Trophoblast cell (in vitro differentiated cells and primary cell): ENCODE results near the gene STARD13.

ENCODE experiments used
- DNase-seq, 2 donors: peaks; one replicate each; pipeline ENCODE4 v3.0.0-alpha.2; 2016
- H2AFZ ChIP-seq: 2 replicates; pipeline ENCODE4 v1.6.1; 2013; ENCODE audit warnings: low read length, moderate library complexity, mild to moderate bottlenecking; ENCODE audit not compliant: insufficient read depth, poor library complexity
- H2AK5ac ChIP-seq: 2 replicates; pipeline ENCODE4 v1.6.1; 2013; ENCODE audit warnings: mild to moderate bottlenecking, low read length
- H2BK120ac ChIP-seq: 2 replicates; pipeline ENCODE4 v1.6.1; 2013; ENCODE audit warnings: low read length, mild to moderate bottlenecking, moderate library complexity; ENCODE audit not compliant: insufficient read depth, poor library complexity
- H2BK12ac ChIP-seq: 2 replicates; pipeline ENCODE4 v1.6.1; 2013; ENCODE audit warnings: mild to moderate bottlenecking, low read length, moderate library complexity
- H2BK5ac ChIP-seq: 2 replicates; pipeline ENCODE4 v1.6.1; 2013; ENCODE audit warnings: low read length, low read depth, moderate library complexity, mild to moderate bottlenecking; ENCODE audit not compliant: poor library complexity
- H3K14ac ChIP-seq: 2 replicates; pipeline ENCODE4 v1.6.1; 2013; ENCODE audit warnings: mild to moderate bottlenecking, low read length
- H3K18ac ChIP-seq: 2 replicates; pipeline ENCODE4 v1.6.1; 2013; ENCODE audit warnings: mild to moderate bottlenecking, low read length
- H3K23ac ChIP-seq: 2 replicates; pipeline ENCODE4 v1.6.1; 2013; ENCODE audit warnings: low read length
- H3K27ac ChIP-seq: 2 replicates; pipeline ENCODE4 v1.5.1; 2013; ENCODE audit warnings: low read depth, mild to moderate bottlenecking, inconsistent platforms, low read length, moderate library complexity
- H3K27me3 ChIP-seq: 2 replicates; pipeline ENCODE4 v1.6.1; 2013; ENCODE audit warnings: inconsistent platforms, mild to moderate bottlenecking, low read length, moderate library complexity; ENCODE audit not compliant: insufficient read depth
- H3K36me3 ChIP-seq, 2 experiments: 1 replicate in 1 of 2; 2 replicates in 1 of 2; pipeline ENCODE4 v1.6.1; 2013; ENCODE audit warnings: low read length in 2 of 2, mild to moderate bottlenecking in 2 of 2, moderate library complexity in 1 of 2; ENCODE audit not compliant: insufficient read depth in 2 of 2, control insufficient read depth in 1 of 2
- H3K4ac ChIP-seq: 2 replicates; pipeline ENCODE4 v1.6.1; 2013; ENCODE audit warnings: low read depth, mild to moderate bottlenecking, low read length, moderate library complexity
- H3K4me1 ChIP-seq, 2 experiments: 1 replicate in 1 of 2; 2 replicates in 1 of 2; pipeline ENCODE4 v1.6.1; 2013; ENCODE audit warnings: low read length in 2 of 2, mild to moderate bottlenecking in 2 of 2, moderate library complexity in 1 of 2; ENCODE audit not compliant: insufficient read depth in 2 of 2, control insufficient read depth in 1 of 2
- H3K4me2 ChIP-seq: 2 replicates; pipeline ENCODE4 v1.6.1; 2013; ENCODE audit warnings: inconsistent platforms, mild to moderate bottlenecking, low read length, moderate library complexity
- H3K4me3 ChIP-seq: 2 replicates; pipeline ENCODE4 v1.5.1; 2013; ENCODE audit warnings: mild to moderate bottlenecking, low read depth, low read length, inconsistent platforms
- H3K79me1 ChIP-seq: one replicate; pipeline ENCODE4 v1.6.1; 2013; ENCODE audit warnings: low read length
- H3K79me2 ChIP-seq: 2 replicates; pipeline ENCODE4 v1.6.1; 2013; ENCODE audit warnings: low read length, mild to moderate bottlenecking; ENCODE audit not compliant: control insufficient read depth, insufficient read depth, poor library complexity
- H3K9ac ChIP-seq: 2 replicates; pipeline ENCODE4 v1.6.1; 2013; ENCODE audit warnings: mild to moderate bottlenecking, low read length
- H3K9me3 ChIP-seq: 2 replicates; pipeline ENCODE4 v1.6.1; 2013; ENCODE audit warnings: low read depth, mild to moderate bottlenecking, control low read depth, inconsistent platforms, low read length; ENCODE audit not compliant: insufficient read depth
- H4K12ac ChIP-seq: 2 replicates; pipeline ENCODE4 v1.6.1; 2013; ENCODE audit warnings: low read depth, mild to moderate bottlenecking, low read length, moderate library complexity
- H4K8ac ChIP-seq: 2 replicates; pipeline ENCODE4 v1.6.1; 2013; ENCODE audit warnings: low read depth, mild to moderate bottlenecking, low read length, moderate library complexity
- H4K91ac ChIP-seq: one replicate; pipeline ENCODE4 v1.6.1; 2013; ENCODE audit warnings: low read depth, mild to moderate bottlenecking, low read length, moderate library complexity
- WGBS: extraction: QIAGEN DNeasy Blood & Tissue Kit; methylation state at CpG from one replicate; pipeline ENCODE4 v1.1.7; 2013; ENCODE audit warnings: missing lambda C conversion rate; ENCODE audit not compliant: insufficient read length, insufficient coverage; ENCODE audit errors: extremely low coverage; 5-methylcytosine and 5-hydroxymethylcytosine counted together

Gene STARD13

GRCh38 chr13:33109801-33110200, 175.8 kb downstream of the STARD13 start:
- Histone ChIP-seq H3K4me3 (no peak overlapping the region), H4K12ac (no peak overlapping the region), H3K14ac (no peak overlapping the region), H3K36me3 (peaks cover 20 to 33% of the 10 kb centered on the region in 2 experiments), H4K91ac (no peak overlapping the region), H3K4me1 (peaks cover 4 to 6% of the 10 kb centered on the region in 2 experiments), H3K27ac (no peak overlapping the region), H4K8ac (no peak overlapping the region), H2BK5ac (no peak overlapping the region), H2BK120ac (no peak overlapping the region), H3K4me2 (no peak overlapping the region), H3K23ac (no peak overlapping the region), H3K27me3 (no peaks in the 10 kb centered on the region), H2BK12ac (no peak overlapping the region), H3K79me1 (no peaks in the 10 kb centered on the region), H3K79me2 (no peaks in the 10 kb centered on the region), H3K4ac (no peak overlapping the region), H2AFZ (no peak overlapping the region), H2AK5ac (no peak overlapping the region), H3K18ac (no peak overlapping the region), H3K9me3 (no peaks in the 10 kb centered on the region), H3K9ac (no peak overlapping the region)
- WGBS = no CpG with 5 or more reads among the region's 10 CpGs
- DNase-seq = no peak

DNA sequence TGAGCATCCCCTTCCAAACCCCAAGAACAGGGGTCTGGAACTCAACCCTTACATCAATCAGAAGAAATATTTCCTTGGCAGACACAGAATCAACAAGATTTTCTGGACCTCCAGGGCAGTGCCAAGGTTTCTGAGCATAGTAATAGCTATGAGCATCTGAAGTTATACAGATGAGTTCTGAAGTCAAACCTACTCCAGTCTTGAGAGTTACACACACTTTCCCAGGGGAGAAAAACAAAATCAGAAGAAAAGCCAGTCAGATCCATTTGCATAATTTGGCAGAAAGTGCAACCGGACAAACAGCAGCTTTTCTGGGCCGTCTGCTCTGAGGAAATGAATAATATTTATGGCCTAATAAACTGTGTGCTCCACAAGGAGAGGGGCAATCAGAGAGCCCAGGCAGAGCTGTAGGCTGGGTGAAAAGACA, 176.3 kb downstream of the STARD13 start:
- no peak for DNase-seq
- H3K4me1 ChIP-seq = peaks cover 4 to 6% of the 10 kb centered on the region in 2 experiments
- no peak overlapping the region for H3K27ac ChIP-seq
- no peak overlapping the region for H3K14ac ChIP-seq
- no peak overlapping the region for H2BK120ac ChIP-seq
- no peak overlapping the region for H3K4me3 ChIP-seq
- no peak overlapping the region for H3K4ac ChIP-seq
- no peak overlapping the region for H3K23ac ChIP-seq
- no peak overlapping the region for H2BK12ac ChIP-seq
- H2BK5ac ChIP-seq = no peak overlapping the region
- H4K91ac ChIP-seq = no peak overlapping the region
- H4K8ac ChIP-seq = no peak overlapping the region
- H4K12ac ChIP-seq = no peak overlapping the region
- no peaks in the 10 kb centered on the region for H3K9me3 ChIP-seq
- no peak overlapping the region for H2AFZ ChIP-seq
- no CpG with 5 or more reads among the region's 2 CpGs for WGBS
- no peak overlapping the region for H3K18ac ChIP-seq
- no peaks in the 10 kb centered on the region for H3K79me2 ChIP-seq
- H3K9ac ChIP-seq = no peak overlapping the region
- no peaks in the 10 kb centered on the region for H3K27me3 ChIP-seq
- H2AK5ac ChIP-seq = no peak overlapping the region
- H3K79me1 ChIP-seq = no peaks in the 10 kb centered on the region
- peaks cover 20 to 32% of the 10 kb centered on the region in 2 experiments for H3K36me3 ChIP-seq
- H3K4me2 ChIP-seq = no peak overlapping the region

GRCh38 chr13:33108620-33109019, 176.9 kb downstream of the STARD13 start:
- Histone ChIP-seq H3K9ac (no peak overlapping the region), H3K27me3 (no peaks in the 10 kb centered on the region), H3K4ac (no peak overlapping the region), H3K4me2 (no peak overlapping the region), H3K27ac (no peak overlapping the region), H3K18ac (no peak overlapping the region), H2BK12ac (no peak overlapping the region), H3K36me3 (peaks cover 17 to 30% of the 10 kb centered on the region in 2 experiments), H2BK5ac (no peak overlapping the region), H3K4me1 (peaks cover 4 to 6% of the 10 kb centered on the region in 2 experiments), H2AK5ac (no peak overlapping the region), H4K8ac (no peak overlapping the region), H3K23ac (no peak overlapping the region), H3K79me2 (no peaks in the 10 kb centered on the region), H2AFZ (no peak overlapping the region), H3K14ac (no peak overlapping the region), H3K79me1 (no peaks in the 10 kb centered on the region), H4K12ac (no peak overlapping the region), H4K91ac (no peak overlapping the region), H3K4me3 (no peak overlapping the region), H3K9me3 (no peaks in the 10 kb centered on the region), H2BK120ac (no peak overlapping the region)
- no CpG with 5 or more reads among the region's 5 CpGs for WGBS
- no peak for DNase-seq

DNA sequence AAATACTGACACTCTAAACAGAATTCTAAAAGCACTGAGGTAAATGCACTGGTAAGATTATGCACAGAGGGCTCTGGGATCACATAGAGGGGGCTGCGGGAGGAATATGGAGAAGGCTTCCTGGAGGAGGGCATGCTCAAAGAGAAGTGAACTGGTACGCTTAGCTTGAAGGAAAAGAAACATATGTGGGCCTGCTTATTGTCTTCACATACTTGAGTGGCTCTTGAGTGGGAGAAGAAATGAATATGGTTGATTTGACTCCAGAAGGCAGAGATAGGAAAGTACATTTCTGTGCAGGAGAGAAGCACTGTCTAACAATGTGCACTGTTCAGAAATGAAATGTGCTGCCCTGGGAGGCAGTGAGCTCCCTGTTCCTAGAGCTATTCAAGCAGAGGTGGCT, 178.2 kb downstream of the STARD13 start:
- no peaks in the 10 kb centered on the region for H3K79me2 ChIP-seq
- no peak overlapping the region for H3K9ac ChIP-seq
- H3K4me1 ChIP-seq = no peaks in the 10 kb centered on the region
- no peak overlapping the region for H2BK12ac ChIP-seq
- H2AFZ ChIP-seq = no peak overlapping the region
- H4K8ac ChIP-seq = no peak overlapping the region
- H2BK120ac ChIP-seq = no peak overlapping the region
- DNase-seq = no peak
- no peaks in the 10 kb centered on the region for H3K79me1 ChIP-seq
- no peak overlapping the region for H4K12ac ChIP-seq
- no peak overlapping the region for H2BK5ac ChIP-seq
- H3K27ac ChIP-seq = no peak overlapping the region
- peaks cover 11 to 23% of the 10 kb centered on the region in 2 experiments for H3K36me3 ChIP-seq
- H3K18ac ChIP-seq = no peak overlapping the region
- no peak overlapping the region for H3K14ac ChIP-seq
- no peak overlapping the region for H3K23ac ChIP-seq
- H3K4ac ChIP-seq = no peak overlapping the region
- H4K91ac ChIP-seq = no peak overlapping the region
- no CpG with 5 or more reads among the region's 2 CpGs for WGBS
- H3K9me3 ChIP-seq = no peaks in the 10 kb centered on the region
- H3K27me3 ChIP-seq = no peaks in the 10 kb centered on the region
- H3K4me2 ChIP-seq = no peak overlapping the region
- H3K4me3 ChIP-seq = no peak overlapping the region
- H2AK5ac ChIP-seq = no peak overlapping the region
